H1 (cell line): Measurements from ENCODE around the gene TTC34. TPM values are rescaled to one million over a fixed set of nuclear protein-coding genes. Genes with fewer than 3 reads are reported as not detected.

ENCODE experiments used
- CTCF ChIA-PET: fragments of 300-600 bp; sonication (Branson Sonifier 250); formaldehyde crosslinking; loops from one replicate; lab custom pipeline; 2021; ENCODE audit not compliant: partially characterized antibody; lab: Charles Lee
- POLR2A ChIA-PET: fragments of 300-600 bp; sonication (Branson Sonifier 250); formaldehyde crosslinking; loops from one replicate; lab custom pipeline; 2021; ENCODE audit warnings: inconsistent platforms; ENCODE audit not compliant: partially characterized antibody; lab: Charles Lee
- DNase-seq, 2 experiments: peaks; one replicate each; pipeline versions ENCODE4 v3.0.0 to v3.0.0-alpha.2; 2010 to 2022; ENCODE audit warnings: low spot score in 2 of 2, low read depth in 1 of 2, mixed read lengths in 1 of 2
- FAIRE-seq: peaks from 2 replicates; lab custom pipeline; 2011; peaks lifted over from hg19 to GRCh38; lab: Jason Lieb, UNC
- H2AFZ ChIP-seq: 2 replicates; pipeline ENCODE4 v1.8.1; 2012; ENCODE audit warnings: low read length, inconsistent platforms
- H2AK5ac ChIP-seq: 2 replicates; pipeline ENCODE4 v1.6.1; 2013; ENCODE audit warnings: low read depth, low read length
- H2BK120ac ChIP-seq: replicated peaks from 2 replicates; pipeline ENCODE3; 2013; ENCODE audit warnings: low read depth, low read length, inconsistent platforms
- H2BK12ac ChIP-seq: 2 replicates; pipeline ENCODE4 v1.6.1; 2013; ENCODE audit warnings: low read depth, low read length
- H2BK15ac ChIP-seq: 2 replicates; pipeline ENCODE4 v1.6.1; 2013; ENCODE audit warnings: low read length
- H2BK20ac ChIP-seq: 2 replicates; pipeline ENCODE4 v1.6.1; 2013; ENCODE audit warnings: low read length
- H2BK5ac ChIP-seq: 2 replicates; pipeline ENCODE4 v1.6.1; 2013; ENCODE audit warnings: low read depth, low read length
- H3K14ac ChIP-seq: 2 replicates; pipeline ENCODE4 v1.6.1; 2013; ENCODE audit warnings: inconsistent platforms; ENCODE audit not compliant: insufficient read length
- H3K18ac ChIP-seq: 2 replicates; pipeline ENCODE4 v1.6.1; 2013; ENCODE audit warnings: low read length; ENCODE audit errors: extremely low read depth
- H3K23ac ChIP-seq: 2 replicates; pipeline ENCODE4 v1.6.1; 2013; ENCODE audit warnings: inconsistent platforms; ENCODE audit not compliant: insufficient read length
- H3K23me2 ChIP-seq: 2 replicates; pipeline ENCODE4 v1.6.1; 2013; ENCODE audit warnings: low read depth, low read length
- H3K27ac ChIP-seq: 2 replicates; pipeline ENCODE4 v1.6.1; 2011; ENCODE audit warnings: low read depth, low read length, inconsistent platforms
- H3K27me3 ChIP-seq, 4 experiments: replicated peaks in 1 of 4; 1 replicate in 1 of 4; 2 replicates in 3 of 4; pipeline versions ENCODE4 v1.6.1 to v1.8.1; 2011 to 2013; ENCODE audit warnings: low read length in 3 of 4, mild to moderate bottlenecking in 3 of 4, inconsistent platforms in 2 of 4, mixed read lengths in 2 of 4, moderate library complexity in 1 of 4; ENCODE audit not compliant: control insufficient read depth in 3 of 4, insufficient read depth in 3 of 4; ENCODE audit errors: extremely low read depth in 1 of 4
- H3K36me3 ChIP-seq, 4 experiments: 2 replicates each; pipeline versions ENCODE4 v1.6.1 to v1.8.1; 2011 to 2013; ENCODE audit warnings: mild to moderate bottlenecking in 4 of 4, low read length in 3 of 4, moderate library complexity in 2 of 4, control low read depth in 1 of 4, inconsistent platforms in 1 of 4; ENCODE audit not compliant: insufficient read depth in 4 of 4, control insufficient read depth in 2 of 4
- H3K4ac ChIP-seq: replicated peaks from 2 replicates; pipeline ENCODE3; 2013; ENCODE audit warnings: low read length, low read depth, mixed read lengths, inconsistent platforms; ENCODE audit not compliant: insufficient read length
- H3K4me1 ChIP-seq, 4 experiments: replicated peaks in 1 of 4; 1 replicate in 1 of 4; 2 replicates in 3 of 4; pipeline versions ENCODE4 v1.6.1 to v1.8.1; 2011 to 2013; ENCODE audit warnings: low read length in 3 of 4, inconsistent platforms in 2 of 4, mixed read lengths in 1 of 4; ENCODE audit not compliant: insufficient read depth in 4 of 4, control insufficient read depth in 3 of 4
- H3K4me2 ChIP-seq, 2 experiments: 2 replicates each; pipeline versions ENCODE4 v1.6.1 to v1.8.1; 2011 to 2013; ENCODE audit warnings: low read depth in 2 of 2, low read length in 2 of 2, control low read depth in 1 of 2, inconsistent platforms in 1 of 2, mild to moderate bottlenecking in 1 of 2; ENCODE audit not compliant: insufficient read depth in 1 of 2
- H3K4me3 ChIP-seq, 4 experiments: fragments of 200-600, 300-600 bp in 1 of 4; sonication (generic), shearing (Covaris generic), sonication (Bioruptor Twin) in 1 of 4; 2 replicates each; pipeline versions ENCODE4 v1.5.1 to v1.8.1; 2011 to 2016; ENCODE audit warnings: low read length in 4 of 4, low read depth in 3 of 4, control low read depth in 2 of 4, inconsistent platforms in 2 of 4, mild to moderate bottlenecking in 2 of 4, mixed read lengths in 1 of 4, moderate library complexity in 1 of 4; ENCODE audit not compliant: insufficient read depth in 2 of 4; ENCODE audit errors: extremely low read depth in 1 of 4
- H3K56ac ChIP-seq: replicated peaks from 2 replicates; pipeline ENCODE3; 2013; ENCODE audit warnings: low read depth, mild to moderate bottlenecking, mixed read lengths, low read length, inconsistent platforms; ENCODE audit not compliant: insufficient read length
- H3K79me1 ChIP-seq: 2 replicates; pipeline ENCODE4 v1.6.1; 2013; ENCODE audit warnings: low read depth, low read length, control low read depth
- H3K79me2 ChIP-seq, 2 experiments: 2 replicates each; pipeline versions ENCODE4 v1.6.1 to v1.8.1; 2012 to 2013; ENCODE audit warnings: low read length in 2 of 2, mild to moderate bottlenecking in 2 of 2, inconsistent platforms in 1 of 2; ENCODE audit not compliant: insufficient read depth in 2 of 2, control insufficient read depth in 1 of 2
- H3K9ac ChIP-seq, 4 experiments: replicated peaks in 1 of 4; 1 replicate in 1 of 4; 2 replicates in 3 of 4; pipeline versions ENCODE4 v1.6.1 to v1.8.1; 2011 to 2013; ENCODE audit warnings: low read depth in 3 of 4, low read length in 3 of 4, control low read depth in 2 of 4, mild to moderate bottlenecking in 2 of 4, moderate library complexity in 2 of 4, inconsistent platforms in 1 of 4; ENCODE audit errors: extremely low read depth in 1 of 4
- H3K9me3 ChIP-seq, 2 experiments: 2 replicates each; pipeline versions ENCODE4 v1.6.1 to v1.8.1; 2012 to 2013; ENCODE audit warnings: mild to moderate bottlenecking in 2 of 2, moderate library complexity in 2 of 2, control low read depth in 1 of 2, inconsistent platforms in 1 of 2, low read depth in 1 of 2, low read length in 1 of 2, mixed read lengths in 1 of 2; ENCODE audit not compliant: insufficient read depth in 2 of 2
- H4K20me1 ChIP-seq, 2 experiments: replicated peaks in 1 of 2; 2 replicates each; pipeline versions ENCODE3 to v1.8.1; 2011 to 2013; ENCODE audit warnings: inconsistent platforms in 2 of 2, low read length in 2 of 2, mild to moderate bottlenecking in 1 of 2; ENCODE audit not compliant: insufficient read depth in 2 of 2, control insufficient read depth in 1 of 2
- H4K5ac ChIP-seq: 2 replicates; pipeline ENCODE4 v1.6.1; 2013; ENCODE audit warnings: low read length, low read depth, mixed read lengths, inconsistent platforms; ENCODE audit not compliant: insufficient read length
- H4K8ac ChIP-seq: 2 replicates; pipeline ENCODE4 v1.8.0; 2013; ENCODE audit warnings: mild to moderate bottlenecking, moderate library complexity, low read length, inconsistent platforms; ENCODE audit not compliant: insufficient read depth; ENCODE audit errors: extremely low read depth
- H4K91ac ChIP-seq: replicated peaks from 2 replicates; pipeline ENCODE3; 2013; ENCODE audit warnings: low read length, mixed read lengths, inconsistent platforms; ENCODE audit not compliant: insufficient read length
- CEBPB ChIP-seq: IDR thresholded peaks from 2 replicates; pipeline ENCODE4 v1.6.1; 2012; ENCODE audit warnings: low read depth, low read length
- E2F6 ChIP-seq: IDR thresholded peaks from 2 replicates; pipeline ENCODE4 v1.6.1; 2012; ENCODE audit warnings: inconsistent platforms
- GABPA ChIP-seq: IDR thresholded peaks from 2 replicates; pipeline ENCODE4 v1.6.1; 2011; ENCODE audit warnings: mild to moderate bottlenecking, low read length, moderate library complexity, borderline replicate concordance; ENCODE audit not compliant: insufficient read depth
- GTF2F1 ChIP-seq: IDR thresholded peaks from 2 replicates; pipeline ENCODE4 v1.6.1; 2012; ENCODE audit warnings: low read depth, low read length, improper control_type of control experiment, borderline replicate concordance
- JUND ChIP-seq: IDR thresholded peaks from 2 replicates; pipeline ENCODE4 v1.6.1; 2011; ENCODE audit warnings: mild to moderate bottlenecking, improper control_type of control experiment, low read length
- KDM1A ChIP-seq: fragments of 200-600, 300-600 bp; sonication (generic); IDR thresholded peaks from 2 replicates; pipeline ENCODE4 v1.7.1; 2016; ENCODE audit warnings: mild to moderate bottlenecking, low read length, borderline replicate concordance
- KDM4A ChIP-seq: IDR thresholded peaks from one replicate; pipeline ENCODE4 v1.7.1; 2012; ENCODE audit warnings: low read depth, mild to moderate bottlenecking, moderate library complexity, low read length, inconsistent platforms; ENCODE audit not compliant: severe bottlenecking
- NANOG ChIP-seq: IDR thresholded peaks from 2 replicates; pipeline ENCODE4 v1.6.1; 2011; ENCODE audit warnings: low read length, low read depth, mild to moderate bottlenecking, inconsistent platforms; ENCODE audit not compliant: insufficient read depth, poor library complexity, severe bottlenecking
- POLR2AphosphoS5 ChIP-seq: IDR thresholded peaks from 2 replicates; pipeline ENCODE4 v1.6.1; 2011; ENCODE audit warnings: low read depth, low read length
- POU5F1 ChIP-seq: IDR thresholded peaks from 2 replicates; pipeline ENCODE4 v1.6.1; 2011; ENCODE audit warnings: low read depth, mild to moderate bottlenecking, low read length, moderate library complexity
- RBBP5 ChIP-seq: IDR thresholded peaks from 2 replicates; pipeline ENCODE4 v1.7.1; 2012; ENCODE audit warnings: low read depth, mild to moderate bottlenecking, inconsistent platforms, low read length, moderate library complexity, borderline replicate concordance
- SAP30 ChIP-seq: fragments of 300-600 bp; sonication (generic); IDR thresholded peaks from 2 replicates; pipeline ENCODE4 v1.7.1; 2012; ENCODE audit warnings: low read length, moderate library complexity, mild to moderate bottlenecking, inconsistent platforms; ENCODE audit not compliant: insufficient read depth, insufficient replicate concordance
- SP2 ChIP-seq: IDR thresholded peaks from 2 replicates; pipeline ENCODE4 v1.6.1; 2012; ENCODE audit warnings: mild to moderate bottlenecking, low read length, inconsistent platforms
- TCF12 ChIP-seq: IDR thresholded peaks from 2 replicates; pipeline ENCODE4 v1.6.1; 2011; ENCODE audit warnings: low read depth, mild to moderate bottlenecking, low read length
- WGBS, 2 experiments: shearing (Covaris generic) in 1 of 2; methylation state at CpG; one replicate each; pipeline versions ENCODE4 v1.1.6 to v1.1.7; 2013 to 2015; ENCODE audit warnings: low lambda C conversion rate in 2 of 2, mixed read lengths in 2 of 2, inconsistent platforms in 1 of 2, low coverage in 1 of 2, missing lambda C conversion rate in 1 of 2; ENCODE audit not compliant: insufficient replicate concordance in 2 of 2, insufficient coverage in 1 of 2, insufficient read length in 1 of 2; ENCODE audit errors: extremely low coverage in 1 of 2, missing lambda C conversion rate in 1 of 2; 5-methylcytosine and 5-hydroxymethylcytosine counted together
- polyA plus RNA-seq, 7 experiments: library from polyadenylated mRNA; depleted of rRNA in 3 of 7; stranded (reverse) in 5 of 7; unstranded in 2 of 7; fragments of >200 nt in 5 of 7; fragments of 200-250 nt in 2 of 7; gene quantifications; 1 replicate in 5 of 7; 2 replicates in 1 of 7; 4 replicates in 1 of 7; pipeline versions ENCODE4 v1.2.1 to v1.2.3, GENCODE V29; 2011 to 2013; ENCODE audit warnings: missing spikeins in 2 of 7, mixed read lengths in 2 of 7
- total RNA-seq: library from RNA; stranded (reverse); fragmentation: NEBNext Ultra II Directional; extraction: Animal tissue kit (Norgen Biotek cat#: 25700); gene quantifications from 2 replicates; pipeline ENCODE4 v1.2.1, GENCODE V29; 2021

The TTC34 gene
- total and polyA plus RNA-seq, 2 of the 8 experiments (the other 6 are each of a cell fraction or from before 2014, with no cell fraction given), result 0.23 to 0.50 TPM

- H3K9ac ChIP-seq, result no peak overlapping the region
- no peak overlapping the region for H2BK15ac ChIP-seq
- no peak for FAIRE-seq
- H3K27me3 ChIP-seq, result no peaks in the 10 kb centered on the region
- H2BK120ac ChIP-seq, result no peak overlapping the region
- 86% methylated on average over 10 of the region's 11 CpGs; no CpG with 5 or more reads in 1 of the 2 experiments for WGBS, 2 experiments
- no peak overlapping the region for H4K91ac ChIP-seq
- ChIA-PET POLR2A (no interaction called here), CTCF (interaction anchor here (1.0 kb wide), 1 partner anchor 14 kb away, joined by 4 read pairs; no protein-coding TSS in a partner anchor)
- no peak overlapping the region for H3K18ac ChIP-seq
- no peak overlapping the region for H4K5ac ChIP-seq
- H3K4me3 ChIP-seq, result no peak overlapping the region
- H2BK5ac ChIP-seq, result no peak overlapping the region
- DNase-seq, result no peak
- no peak overlapping the region for H4K8ac ChIP-seq
- H3K14ac ChIP-seq, result no peak overlapping the region
- no peaks in the 10 kb centered on the region for H3K79me1 ChIP-seq
- H3K56ac ChIP-seq, result no peak overlapping the region
- no peak overlapping the region for H3K4ac ChIP-seq
- no peak overlapping the region for H3K23ac ChIP-seq
- no peak overlapping the region for H3K4me2 ChIP-seq
- H3K23me2 ChIP-seq, result no peaks in the 10 kb centered on the region
- peaks cover 60 to 99% of the 10 kb centered on the region in 2 experiments for H3K9me3 ChIP-seq
- no peaks in the 10 kb centered on the region for H3K79me2 ChIP-seq
- no peak overlapping the region for H2AK5ac ChIP-seq
- H2AFZ ChIP-seq, result no peak overlapping the region
- H2BK20ac ChIP-seq, result no peak overlapping the region
- no peaks in the 10 kb centered on the region for H4K20me1 ChIP-seq
- H3K27ac ChIP-seq, result no peak overlapping the region
- H2BK12ac ChIP-seq, result no peak overlapping the region
- no peaks in the 10 kb centered on the region; a peak in 1 of 8 replicates for H3K36me3 ChIP-seq
- H3K4me1 ChIP-seq, result no peaks in the 10 kb centered on the region
- TF ChIP-seq KDM1A (no peak), GTF2F1 (no peak), RBBP5 (no peak), POLR2AphosphoS5 (no peak), SAP30 (no peak), POU5F1 (no peak), KDM4A (no peak), JUND (no peak), GABPA (no peak), NANOG (no peak), SP2 (no peak), TCF12 (no peak), CEBPB (no peak), E2F6 (no peak)
Observed at GRCh38 chr1:2801046-2801445, 447 bp downstream of the TTC34 start.
